GM23248 (cell line): Measurements from ENCODE around the gene RBM5. TPM values are rescaled to one million over a fixed set of nuclear protein-coding genes. Genes with fewer than 3 reads are reported as not detected.
A peak's percentile ranks its signal among the peaks of the same experiment; 100 is the strongest.

Experiments
- DNase-seq: peaks from one replicate; pipeline ENCODE4 v3.0.0-alpha.2; 2015
- H2AFZ ChIP-seq: fragments of 200-600 bp; sonication (generic); 2 replicates; pipeline ENCODE4 v1.6.1; 2016; ENCODE audit warnings: antibody characterized with exemption
- H3F3A ChIP-seq: fragments of 200-600 bp; sonication (generic); 2 replicates; pipeline ENCODE4 v1.6.1; 2016; ENCODE audit warnings: mild to moderate bottlenecking, antibody characterized with exemption, mixed run types; ENCODE audit not compliant: insufficient read depth
- H3K27ac ChIP-seq: fragments of 200-600 bp; sonication (generic); 2 replicates; pipeline ENCODE4 v1.5.1; 2016; ENCODE audit warnings: mild to moderate bottlenecking
- H3K27me3 ChIP-seq: fragments of 200-600 bp; sonication (generic); replicated peaks from 2 replicates; pipeline ENCODE4 v1.6.1; 2016; ENCODE audit warnings: mild to moderate bottlenecking; ENCODE audit not compliant: insufficient read depth
- H3K36me3 ChIP-seq: fragments of 200-600 bp; sonication (generic); 2 replicates; pipeline ENCODE4 v1.6.1; 2016; ENCODE audit warnings: low read depth, mild to moderate bottlenecking
- H3K4me1 ChIP-seq: fragments of 200-600 bp; sonication (generic); 2 replicates; pipeline ENCODE4 v1.6.1; 2016; ENCODE audit warnings: mild to moderate bottlenecking; ENCODE audit not compliant: insufficient read depth
- H3K4me2 ChIP-seq: fragments of 200-600 bp; sonication (generic); one replicate; pipeline ENCODE4 v1.6.1; 2016; ENCODE audit warnings: mild to moderate bottlenecking; ENCODE audit not compliant: unreplicated experiment
- H3K4me3 ChIP-seq: fragments of 200-600 bp; sonication (generic); 2 replicates; pipeline ENCODE4 v1.5.1; 2016; ENCODE audit warnings: mild to moderate bottlenecking
- H3K79me2 ChIP-seq: fragments of 200-600 bp; sonication (generic); 2 replicates; pipeline ENCODE4 v1.6.1; 2016; ENCODE audit warnings: mild to moderate bottlenecking; ENCODE audit not compliant: insufficient read depth
- H3K9ac ChIP-seq: fragments of 200-600 bp; sonication (generic); 2 replicates; pipeline ENCODE4 v1.6.1; 2016; ENCODE audit warnings: mild to moderate bottlenecking
- H3K9me2 ChIP-seq: fragments of 200-600 bp; sonication (generic); 2 replicates; pipeline ENCODE4 v1.6.1; 2016; ENCODE audit warnings: mixed run types, mild to moderate bottlenecking, moderate library complexity; ENCODE audit not compliant: insufficient read depth
- H3K9me3 ChIP-seq: fragments of 200-600 bp; sonication (generic); one replicate; pipeline ENCODE4 v1.6.1; 2017; ENCODE audit warnings: low read depth
- H4K20me1 ChIP-seq: fragments of 200-600 bp; sonication (generic); 2 replicates; pipeline ENCODE4 v1.6.0; 2016; ENCODE audit not compliant: insufficient read depth
- EZH2 ChIP-seq: fragments of 200-600 bp; sonication (generic); IDR thresholded peaks from 2 replicates; pipeline ENCODE4 v1.6.1; 2018; ENCODE audit warnings: antibody characterized with exemption, mild to moderate bottlenecking; ENCODE audit not compliant: insufficient read depth, poor library complexity, severe bottlenecking
- EZH2phosphoT487 ChIP-seq: fragments of 200-600 bp; sonication (generic); IDR thresholded peaks from 2 replicates; pipeline ENCODE4 v1.6.1; 2018; ENCODE audit warnings: antibody characterized with exemption, moderate library complexity, mild to moderate bottlenecking, low read depth; ENCODE audit not compliant: insufficient read depth
- WGBS, 2 experiments: methylation state at CpG; one replicate each; pipeline ENCODE4 v1.1.6; 2015 to 2017; ENCODE audit warnings: low lambda C conversion rate in 2 of 2, low coverage in 1 of 2; ENCODE audit errors: missing lambda C conversion rate in 2 of 2; 5-methylcytosine and 5-hydroxymethylcytosine counted together
- in situ Hi-C: fragments of 300-500 bp; cut with MboI; formaldehyde crosslinking; loops from 2 replicates; pipeline ENCODE4 v1.15.0; 2020
- polyA plus RNA-seq: library from polyadenylated mRNA; unstranded; fragments of >200 nt; fragmentation: Nextera tagmentation; extraction: Ambion mirVana; gene quantifications from 2 replicates; pipeline ENCODE4 v1.2.1, GENCODE V29; 2016
- total RNA-seq: library from RNA; depleted of rRNA; stranded (reverse); fragments of >200 nt; shearing (Covaris generic); gene quantifications from 2 replicates; pipeline ENCODE4 v1.2.3, GENCODE V29; 2014

RBM5 gene
- total and polyA plus RNA-seq, 2 experiments from 2014 or later, result 55.0 to 86.1 TPM

DNA sequence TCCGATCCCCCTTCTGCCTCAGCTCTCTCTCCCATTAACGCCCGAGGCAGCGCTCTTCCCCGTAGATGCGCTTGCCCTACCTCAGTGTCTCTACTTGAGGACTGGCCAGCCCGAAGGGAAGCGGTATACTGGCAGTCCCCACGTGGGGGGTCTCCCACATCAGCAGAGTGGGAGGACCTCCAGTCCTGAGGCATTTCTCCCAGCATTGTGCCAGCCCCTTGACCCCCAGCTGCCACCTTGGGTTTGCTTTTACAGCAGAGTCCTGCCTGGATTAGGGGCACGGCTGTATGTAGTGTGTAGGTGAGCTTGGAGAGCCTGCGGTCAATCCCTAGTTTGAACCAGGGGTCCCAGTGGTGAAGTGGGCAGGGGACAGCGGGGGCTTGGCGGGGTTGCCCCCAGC, 67.2 kb downstream of the RBM5 start:
- peak overlapping the region; percentile 75; the same call in 1 of the 2 replicates for H3K4me3 ChIP-seq
- in situ Hi-C loops, result no loop called here

GRCh38 chr3:50156549-50157493, 68.1 kb downstream of the RBM5 start:
- in situ Hi-C loops, result no loop called here
- Histone ChIP-seq H3K9me2 (no peaks in the 10 kb centered on the region), H3K27me3 (peaks cover 8% of the 10 kb centered on the region), H3K4me1 (no peaks in the 10 kb centered on the region; the same call in 1 of the 2 replicates), H3K4me3 (peak overlapping the region; percentile 59), H3K36me3 (no peaks in the 10 kb centered on the region), H3K9me3 (no peaks in the 10 kb centered on the region), H2AFZ (peak overlapping the region; percentile 52), H3K4me2 (peak overlapping the region; percentile 58), H3K9ac (peak overlapping the region; percentile 46; the same call in 1 of the 2 replicates), H4K20me1 (no peaks in the 10 kb centered on the region), H3K79me2 (no peaks in the 10 kb centered on the region), H3K27ac (no peak overlapping the region), H3F3A (no peaks in the 10 kb centered on the region)
- no peak for TF ChIP-seq EZH2
- no peak for TF ChIP-seq EZH2phosphoT487
- peak; percentile 42 for DNase-seq
- WGBS, 2 experiments, result 11 to 17% methylated on average over 8 to 20 of the region's 20 CpGs

More for the DNA sequence above, 67.2 kb downstream of the RBM5 start:
- H3K36me3 ChIP-seq, result no peaks in the 10 kb centered on the region
- H3K27ac ChIP-seq, result no peak overlapping the region
- H2AFZ ChIP-seq, result no peak overlapping the region
- no peaks in the 10 kb centered on the region for H3K79me2 ChIP-seq
- H3K27me3 ChIP-seq, result peaks cover 8% of the 10 kb centered on the region
- H4K20me1 ChIP-seq, result no peaks in the 10 kb centered on the region
- 22 to 33% methylated on average over 13 of the region's 13 CpGs for WGBS, 2 experiments
- TF ChIP-seq EZH2, result no peak
- H3F3A ChIP-seq, result no peaks in the 10 kb centered on the region
- no peaks in the 10 kb centered on the region; the same call in 1 of the 2 replicates for H3K4me1 ChIP-seq
- H3K9me2 ChIP-seq, result no peaks in the 10 kb centered on the region
- H3K9ac ChIP-seq, result no peak overlapping the region; the same call in 1 of the 2 replicates
- H3K9me3 ChIP-seq, result no peaks in the 10 kb centered on the region
- H3K4me2 ChIP-seq, result no peak overlapping the region
- DNase-seq, result no peak

DNA sequence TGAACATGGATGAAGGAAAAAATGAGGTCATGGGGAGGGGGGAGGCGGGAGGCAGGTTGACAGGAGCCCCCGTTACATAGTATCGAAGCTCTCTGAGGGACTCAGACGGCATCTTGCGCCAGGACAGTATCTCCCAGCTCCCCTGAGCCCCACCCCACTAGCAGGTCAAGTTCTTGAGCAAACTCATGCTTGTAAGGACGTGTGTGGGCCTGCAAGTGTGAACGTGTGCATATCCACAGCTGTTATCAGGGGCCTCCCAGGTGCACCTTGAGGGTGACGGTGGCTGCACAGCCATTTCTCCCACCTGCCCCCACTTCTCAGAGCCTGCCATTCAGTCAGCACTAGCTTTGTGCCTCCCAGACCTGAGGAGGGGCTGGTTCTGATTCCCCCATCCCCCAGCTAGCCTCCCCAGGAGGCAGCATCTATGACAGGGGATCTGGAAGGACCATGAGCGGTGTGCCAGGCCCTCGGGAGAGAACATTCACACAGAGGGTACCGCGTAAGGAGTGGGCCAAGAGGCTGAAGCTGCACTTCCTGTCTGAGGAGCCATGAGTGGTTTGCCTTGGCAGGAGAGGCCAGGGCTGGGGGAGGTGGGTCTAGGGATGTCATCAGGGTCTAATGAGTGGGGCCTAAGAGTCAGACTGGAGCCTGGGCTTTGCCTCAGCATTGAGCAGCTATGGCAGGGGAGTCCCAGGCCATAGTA, 69.3 kb downstream of the RBM5 start:
- H3K79me2 ChIP-seq, result no peaks in the 10 kb centered on the region
- no peaks in the 10 kb centered on the region for H3F3A ChIP-seq
- H3K27me3 ChIP-seq, result peaks cover 8% of the 10 kb centered on the region
- no peaks in the 10 kb centered on the region for H3K9me2 ChIP-seq
- TF ChIP-seq EZH2phosphoT487 (no peak), EZH2 (no peak)
- no peak overlapping the region for H3K4me3 ChIP-seq
- H3K27ac ChIP-seq, result no peak overlapping the region
- H3K36me3 ChIP-seq, result no peaks in the 10 kb centered on the region
- in situ Hi-C loops, result no loop called here
- no peaks in the 10 kb centered on the region; the same call in 1 of the 2 replicates for H3K4me1 ChIP-seq
- H3K4me2 ChIP-seq, result no peak overlapping the region
- no peaks in the 10 kb centered on the region for H4K20me1 ChIP-seq
- no peak overlapping the region for H3K9ac ChIP-seq
- H3K9me3 ChIP-seq, result no peaks in the 10 kb centered on the region
- DNase-seq, result peak; percentile 47
- WGBS, 2 experiments, result 86 to 87% methylated on average over 12 of the region's 12 CpGs
- no peak overlapping the region for H2AFZ ChIP-seq

GRCh38 chr3:50158530-50159146, 69.9 kb downstream of the RBM5 start:
- Histone ChIP-seq H3K4me3 (no peak overlapping the region), H3K27ac (no peak overlapping the region), H3K36me3 (no peaks in the 10 kb centered on the region), H3K4me1 (peaks cover 2% of the 10 kb centered on the region; the same call in 1 of the 2 replicates), H2AFZ (no peak overlapping the region), H3K9ac (no peak overlapping the region), H3K9me3 (no peaks in the 10 kb centered on the region), H3F3A (no peaks in the 10 kb centered on the region), H3K4me2 (no peak overlapping the region), H3K27me3 (peaks cover 8% of the 10 kb centered on the region), H3K79me2 (no peaks in the 10 kb centered on the region), H3K9me2 (no peaks in the 10 kb centered on the region), H4K20me1 (no peaks in the 10 kb centered on the region)
- no peak for DNase-seq
- no peak for TF ChIP-seq EZH2phosphoT487
- TF ChIP-seq EZH2, result no peak
- whole genome bisulfite sequencing, 2 experiments, result 78 to 88% methylated on average over 10 of the region's 10 CpGs
- in situ Hi-C loops, result no loop called here
